GM21528 (cell line): Measurements from ENCODE around the gene USPL1.
"Not testable (repeated sequence)": the region's sequence is repeated elsewhere in the genome, so short reads cannot be mapped to it uniquely, and the experiment has no call there.

Source experiments
- ATAC-seq: cut with Tn5 transposase; IDR thresholded peaks from one replicate; pipeline ENCODE4 v1.9.1; 2021; ENCODE audit warnings: mild to moderate bottlenecking, moderate library complexity; ENCODE audit not compliant: unreplicated experiment, low FRiP score

USPL1 gene

GRCh38 chr13:30615866-30616541 lies 1.7 kb upstream of the USPL1 start:
- ATAC-seq, result no peak

GRCh38 chr13:30616927-30617314 lies 799 bp upstream of the USPL1 start:
- peak; percentile 28 for ATAC-seq

- peak; percentile 3 for ATAC-seq
Observed at GRCh38 chr13:30618186-30618929, 638 bp downstream of the USPL1 start.

- ATAC-seq, result no peak
Observed at GRCh38 chr13:30618930-30619279, 1.2 kb downstream of the USPL1 start.

GRCh38 chr13:30619731-30620130 lies 2.0 kb downstream of the USPL1 start:
- ATAC-seq, result no peak

- ATAC-seq, result no peak
Observed at GRCh38 chr13:30620941-30621340, 3.2 kb downstream of the USPL1 start.

GRCh38 chr13:30622551-30622950 lies 4.8 kb downstream of the USPL1 start:
- no peak for ATAC-seq

- ATAC-seq, result no peak
Observed at GRCh38 chr13:30623392-30623791, 5.7 kb downstream of the USPL1 start.

GRCh38 chr13:30624630-30625029 lies 6.9 kb downstream of the USPL1 start:
- no peak for ATAC-seq

GRCh38 chr13:30629527-30629926 lies 11.8 kb downstream of the USPL1 start:
- no peak for ATAC-seq

GRCh38 chr13:30633861-30634260 lies 16.1 kb downstream of the USPL1 start:
- ATAC-seq, result no peak

- no peak for ATAC-seq
Observed at GRCh38 chr13:30634838-30635237, 17.1 kb downstream of the USPL1 start.

GRCh38 chr13:30638301-30638700 lies 20.6 kb downstream of the USPL1 start:
- ATAC-seq, result no peak

GRCh38 chr13:30639671-30640070 lies 22.0 kb downstream of the USPL1 start:
- ATAC-seq, result no peak

- ATAC-seq, result not testable (repeated sequence)
Observed at GRCh38 chr13:30641173-30641572, 23.5 kb downstream of the USPL1 start.

- no peak for ATAC-seq
Observed at GRCh38 chr13:30645629-30646028, 27.9 kb downstream of the USPL1 start.

GRCh38 chr13:30647420-30647819 lies 29.7 kb downstream of the USPL1 start:
- no peak for ATAC-seq

GRCh38 chr13:30647824-30648521 lies 30.3 kb downstream of the USPL1 start:
- no peak for ATAC-seq

GRCh38 chr13:30648522-30649012 lies 30.8 kb downstream of the USPL1 start:
- ATAC-seq, result no peak

GRCh38 chr13:30651648-30652047 lies 33.9 kb downstream of the USPL1 start:
- not testable (repeated sequence) for ATAC-seq

- ATAC-seq, result no peak
Observed at GRCh38 chr13:30652746-30653386, 35.1 kb downstream of the USPL1 start.
